OCI-LY7 (cell line): Measurements from ENCODE around the gene TOM1L2.

Experiments
- EZH2phosphoT487 ChIP-seq: fragments of 200-600 bp; sonication (generic); IDR thresholded peaks from 2 replicates; pipeline ENCODE4 v1.6.1; 2018; ENCODE audit warnings: low read depth, borderline replicate concordance, mild to moderate bottlenecking, mixed run types, antibody characterized with exemption, low read length, moderate library complexity, mixed read lengths
- TF ChIP-seq, protein P1 (sequence below): fragments of 200-600 bp; sonication (generic); conservative IDR thresholded peaks from 2 replicates; pipeline ENCODE4 v1.5.1; 2014; ENCODE audit warnings: mild to moderate bottlenecking, antibody characterized with exemption, low read length, moderate library complexity, mixed read lengths

DNA sequence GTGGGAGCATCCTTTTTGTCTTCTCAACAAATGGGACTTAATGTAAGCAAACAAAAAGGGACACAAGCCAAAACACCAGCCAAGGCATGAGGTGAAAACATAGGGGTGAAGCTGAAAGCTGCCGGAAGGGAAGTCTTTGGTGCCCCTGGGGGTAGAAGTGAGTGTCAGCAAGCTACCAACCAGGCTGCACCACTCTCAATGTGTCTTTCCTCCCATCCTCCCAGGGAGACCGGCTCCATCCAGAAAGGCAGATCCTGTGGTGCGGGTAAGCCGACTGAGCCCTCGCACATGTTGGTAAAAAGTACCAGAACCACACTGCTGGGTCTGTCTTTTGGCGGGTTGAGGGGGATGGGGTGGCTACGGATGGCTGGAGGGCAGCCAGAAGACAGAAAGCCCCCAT lies 83.4 kb downstream of the TOM1L2 start:
- TF ChIP-seq, protein P1, sequence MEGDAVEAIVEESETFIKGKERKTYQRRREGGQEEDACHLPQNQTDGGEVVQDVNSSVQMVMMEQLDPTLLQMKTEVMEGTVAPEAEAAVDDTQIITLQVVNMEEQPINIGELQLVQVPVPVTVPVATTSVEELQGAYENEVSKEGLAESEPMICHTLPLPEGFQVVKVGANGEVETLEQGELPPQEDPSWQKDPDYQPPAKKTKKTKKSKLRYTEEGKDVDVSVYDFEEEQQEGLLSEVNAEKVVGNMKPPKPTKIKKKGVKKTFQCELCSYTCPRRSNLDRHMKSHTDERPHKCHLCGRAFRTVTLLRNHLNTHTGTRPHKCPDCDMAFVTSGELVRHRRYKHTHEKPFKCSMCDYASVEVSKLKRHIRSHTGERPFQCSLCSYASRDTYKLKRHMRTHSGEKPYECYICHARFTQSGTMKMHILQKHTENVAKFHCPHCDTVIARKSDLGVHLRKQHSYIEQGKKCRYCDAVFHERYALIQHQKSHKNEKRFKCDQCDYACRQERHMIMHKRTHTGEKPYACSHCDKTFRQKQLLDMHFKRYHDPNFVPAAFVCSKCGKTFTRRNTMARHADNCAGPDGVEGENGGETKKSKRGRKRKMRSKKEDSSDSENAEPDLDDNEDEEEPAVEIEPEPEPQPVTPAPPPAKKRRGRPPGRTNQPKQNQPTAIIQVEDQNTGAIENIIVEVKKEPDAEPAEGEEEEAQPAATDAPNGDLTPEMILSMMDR = no peak
- TF ChIP-seq EZH2phosphoT487 = no peak
